Stomach (tissue), 9 donors: ENCODE results near the gene DNAJC30. TPM values are rescaled to one million over a fixed set of nuclear protein-coding genes. Genes with fewer than 3 reads are reported as not detected.
"Not testable (repeated sequence)": the region's sequence is repeated elsewhere in the genome, so short reads cannot be mapped to it uniquely, and the experiment has no call there.

Source experiments
- DNase-seq, 2 donors: peaks; one replicate each; pipeline versions ENCODE4 v3.0.0 to v3.0.0-alpha.2; 2013 to 2019
- H3K27ac ChIP-seq, 5 donors: fragments of 200-600 bp in 4 of 5; sonication (generic) in 4 of 5; one replicate each; pipeline ENCODE4 v1.5.1; 2013 to 2019; ENCODE audit warnings: mild to moderate bottlenecking in 1 of 5, moderate library complexity in 1 of 5
- H3K27me3 ChIP-seq, 3 donors: fragments of 200-600 bp; sonication (generic); one replicate each; pipeline ENCODE4 v1.5.1; 2017 to 2019; ENCODE audit warnings: mixed run types in 1 of 3
- H3K36me3 ChIP-seq, 4 donors: fragments of 200-600 bp; sonication (generic); 1 replicate in 3 of 4; 2 replicates in 1 of 4; pipeline ENCODE4 v1.5.1; 2016 to 2019
- H3K4me1 ChIP-seq, 4 donors: fragments of 200-600 bp; sonication (generic); one replicate each; pipeline ENCODE4 v1.5.1; 2016 to 2019
- H3K4me3 ChIP-seq, 4 donors: fragments of 200-600 bp; sonication (generic) in 3 of 4; one replicate each; pipeline ENCODE4 v1.5.1; 2016 to 2019; ENCODE audit warnings: mild to moderate bottlenecking in 1 of 4
- H3K9me3 ChIP-seq, 4 donors: fragments of 200-600 bp; sonication (generic); one replicate each; pipeline ENCODE4 v1.5.1; 2016 to 2019
- CTCF ChIP-seq, 7 experiments: fragments of 450-650 bp in 4 of 7; fragments of 200-600 bp in 3 of 7; sonication (generic) in 3 of 7; IDR thresholded peaks; one replicate each; pipeline ENCODE4 v1.5.1; 2016 to 2019; ENCODE audit warnings: antibody characterized with exemption in 7 of 7, control low read depth in 2 of 7, mild to moderate bottlenecking in 1 of 7
- EP300 ChIP-seq: sonication (generic); formaldehyde crosslinking; IDR thresholded peaks from one replicate; pipeline ENCODE4 v1.6.1; 2017; ENCODE audit warnings: antibody characterized with exemption
- POLR2A ChIP-seq, 4 donors: fragments of 450-650 bp; IDR thresholded peaks; one replicate each; pipeline ENCODE4 v1.6.1; 2016; ENCODE audit warnings: antibody characterized with exemption in 4 of 4, control low read depth in 2 of 4, mild to moderate bottlenecking in 1 of 4, moderate library complexity in 1 of 4
- POLR2AphosphoS5 ChIP-seq, 3 donors: sonication (generic); formaldehyde crosslinking; IDR thresholded peaks; one replicate each; pipeline ENCODE4 v1.6.1; 2016; ENCODE audit warnings: antibody characterized with exemption in 3 of 3
- WGBS, 5 donors: extraction: QIAGEN DNeasy Blood & Tissue Kit in 3 of 5; methylation state at CpG; one replicate each; pipeline versions ENCODE4 v1.1.5 to v1.1.7; 2013 to 2018; 5-methylcytosine and 5-hydroxymethylcytosine counted together
- intact Hi-C: fragments of 100-400 bp; cut with DNase I; formaldehyde crosslinking; loops from one replicate; pipeline ENCODE4 v1.15.1; 2023; ENCODE audit warnings: low total_unique reads
- polyA plus RNA-seq, 3 donors: library from polyadenylated mRNA; stranded (reverse); fragments of 200-250 nt; gene quantifications; one replicate each; pipeline ENCODE4 v1.2.3, GENCODE V29; 2013
- total RNA-seq, 5 donors: library from RNA; depleted of rRNA; stranded (reverse); fragments of >200 nt; gene quantifications; one replicate each; pipeline versions ENCODE4 v1.1.0 to v1.2.3, GENCODE V29; 2014 to 2016
- donor health status: healthy with polysubstance abuse.
- donor health status: Bipolar disorder and iron deficiency.
- donor health status: healthy.

DNAJC30 gene
- total and polyA plus RNA-seq, 8 donors: 1.2 to 11.3 (median 5.7) TPM; not detected in 1

DNA sequence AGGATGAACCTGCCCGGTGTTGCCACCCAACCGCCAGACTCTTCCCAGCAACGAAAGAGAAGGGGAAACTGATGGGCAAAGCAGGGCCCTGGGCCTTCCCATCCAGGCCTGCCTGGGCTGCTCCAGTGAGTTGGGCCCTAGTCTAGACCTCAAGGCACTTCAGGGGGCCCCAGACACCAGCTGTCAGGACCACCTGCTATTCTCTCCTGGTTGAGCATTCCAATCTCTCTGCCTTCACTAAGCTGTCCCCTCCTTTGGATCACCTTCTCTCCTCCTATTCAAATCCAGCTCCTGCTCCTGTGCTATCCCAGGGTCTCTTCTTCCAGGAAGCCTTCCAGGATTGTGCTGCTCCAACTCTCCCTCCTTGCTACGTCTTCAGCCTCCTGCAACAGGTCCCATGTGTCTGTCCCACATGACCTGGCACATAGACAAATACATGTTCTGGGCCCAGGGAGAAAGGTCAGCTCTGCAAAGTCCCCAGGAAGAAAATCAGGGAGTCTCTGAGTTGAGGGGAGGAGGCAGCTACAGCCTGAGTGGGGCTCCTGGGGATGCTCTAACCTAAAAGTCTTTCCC is 33.2 kb upstream of the DNAJC30 start:
- peaks cover 42 to 69% (median 50%) of the 10 kb centered on the region in 4 donors for H3K4me1 ChIP-seq
- peak in 1 of 2 donors; percentile 30 for DNase-seq
- peak overlapping the region in 3 of 5 donors; percentile 42 to 82 (median 71) for H3K27ac ChIP-seq

GRCh38 chr7:73715648-73716317 is 32.5 kb upstream of the DNAJC30 start:
- H3K4me1 ChIP-seq: peaks cover 38 to 63% (median 45%) of the 10 kb centered on the region in 4 donors
- H3K27ac ChIP-seq: peak overlapping the region in 2 of 5 donors; percentile 42 to 82
- no peak for TF ChIP-seq CTCF (IDR thresholded peaks at IDR 0.05)
- TF ChIP-seq EP300: no peak
- no peak for TF ChIP-seq POLR2A (IDR thresholded peaks at IDR 0.05)
- H3K36me3 ChIP-seq: no peaks in the 10 kb centered on the region
- WGBS, 5 donors: 43 to 59% (median 52%) methylated on average over 16 of the region's 16 CpGs
- no peaks in the 10 kb centered on the region for H3K9me3 ChIP-seq
- intact Hi-C loops: no loop called here
- H3K4me3 ChIP-seq: no peak overlapping the region
- H3K27me3 ChIP-seq: peaks cover 0 to 8% (median 6%) of the 10 kb centered on the region in 3 donors
- peak; percentile 52 to 94 for DNase-seq

More for the DNA sequence above, 33.2 kb upstream of the DNAJC30 start:
- Histone ChIP-seq H3K36me3 (no peaks in the 10 kb centered on the region), H3K4me3 (no peak overlapping the region), H3K27me3 (peaks cover 0 to 8% (median 6%) of the 10 kb centered on the region in 3 donors), H3K9me3 (no peaks in the 10 kb centered on the region)
- TF ChIP-seq POLR2AphosphoS5 (IDR thresholded peaks at IDR 0.05) (no peak), POLR2A (IDR thresholded peaks at IDR 0.05) (no peak), EP300 (no peak)
- intact Hi-C loops: no loop called here
- 61 to 79% (median 72%) methylated on average over 4 of the region's 4 CpGs for WGBS, 5 donors

DNA sequence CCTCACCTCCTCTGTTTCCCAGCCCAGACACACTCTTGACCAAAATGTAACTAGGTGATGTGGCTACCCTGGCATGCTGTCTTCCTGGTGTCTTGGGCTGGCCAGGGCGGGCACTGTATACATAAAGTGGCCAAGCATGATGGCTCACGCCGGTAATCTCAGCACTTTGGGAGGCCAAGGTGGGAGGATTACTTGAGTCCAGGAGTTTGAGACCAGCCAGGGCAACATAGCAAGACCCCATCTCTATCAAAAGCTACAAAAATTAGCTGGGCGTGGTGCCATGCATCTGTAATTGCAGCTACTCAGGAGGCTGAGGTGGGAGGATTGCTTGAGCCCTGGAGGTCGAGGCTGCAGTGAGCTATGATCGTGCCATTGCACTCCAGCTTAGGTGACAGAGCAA is 30.1 kb upstream of the DNAJC30 start:
- H3K9me3 ChIP-seq, H3K27me3 ChIP-seq, H3K36me3 ChIP-seq, H3K4me3 ChIP-seq, DNase-seq, intact Hi-C loops, H3K27ac ChIP-seq: not testable (repeated sequence)
- peaks cover 23 to 44% (median 32%) of the 10 kb centered on the region in 4 donors for H3K4me1 ChIP-seq
- WGBS, 5 donors: 87 to 98% (median 92%) methylated on average over 6 of the region's 6 CpGs

GRCh38 chr7:73712773-73713172 is 29.5 kb upstream of the DNAJC30 start:
- no peak for DNase-seq
- H3K27ac ChIP-seq: no peak overlapping the region
- H3K9me3 ChIP-seq: no peaks in the 10 kb centered on the region
- H3K27me3 ChIP-seq: no peaks in the 10 kb centered on the region
- H3K4me1 ChIP-seq: peaks cover 19 to 40% (median 26%) of the 10 kb centered on the region in 4 donors
- H3K36me3 ChIP-seq: peaks cover 0 to 4% (median 0%) of the 10 kb centered on the region in 4 donors
- intact Hi-C loops: no loop called here
- WGBS, 5 donors: 77 to 91% (median 83%) methylated on average over 1 of the region's 1 CpG
- no peak overlapping the region for H3K4me3 ChIP-seq
- TF ChIP-seq POLR2A (IDR thresholded peaks at IDR 0.05): no peak
- TF ChIP-seq CTCF (IDR thresholded peaks at IDR 0.05): no peak
- TF ChIP-seq EP300: no peak
- no peak for TF ChIP-seq POLR2AphosphoS5 (IDR thresholded peaks at IDR 0.05)

- peaks cover 0 to 4% (median 0%) of the 10 kb centered on the region in 4 donors for H3K36me3 ChIP-seq
- no peak overlapping the region for H3K27ac ChIP-seq
- H3K4me1 ChIP-seq: peaks cover 0 to 36% (median 34%) of the 10 kb centered on the region in 4 donors
- TF ChIP-seq POLR2AphosphoS5 (IDR thresholded peaks at IDR 0.05): no peak
- TF ChIP-seq POLR2A (IDR thresholded peaks at IDR 0.05): no peak
- no peak for TF ChIP-seq EP300
- TF ChIP-seq CTCF (IDR thresholded peaks at IDR 0.05): no peak
- no peak for DNase-seq
- H3K4me3 ChIP-seq: no peak overlapping the region
- no peaks in the 10 kb centered on the region for H3K27me3 ChIP-seq
- no peaks in the 10 kb centered on the region for H3K9me3 ChIP-seq
- intact Hi-C loops: no loop called here
- 91 to 96% (median 95%) methylated on average over 6 to 16 of the region's 16 CpGs for WGBS, 5 donors
These were observed 25.8 kb upstream of the DNAJC30 start for GRCh38 chr7:73708961-73709549.
